ENCODE data around the gene IDH1. TPM values are rescaled to one million over a fixed set of nuclear protein-coding genes. Genes with fewer than 3 reads are reported as not detected.

The IDH1 gene
- total and polyA plus RNA-seq, 10 of the 15 experiments (the other 5 are each of a cell fraction or from before 2014, with no cell fraction given): 39.0 to 114 (median 55.0) TPM

DNA sequence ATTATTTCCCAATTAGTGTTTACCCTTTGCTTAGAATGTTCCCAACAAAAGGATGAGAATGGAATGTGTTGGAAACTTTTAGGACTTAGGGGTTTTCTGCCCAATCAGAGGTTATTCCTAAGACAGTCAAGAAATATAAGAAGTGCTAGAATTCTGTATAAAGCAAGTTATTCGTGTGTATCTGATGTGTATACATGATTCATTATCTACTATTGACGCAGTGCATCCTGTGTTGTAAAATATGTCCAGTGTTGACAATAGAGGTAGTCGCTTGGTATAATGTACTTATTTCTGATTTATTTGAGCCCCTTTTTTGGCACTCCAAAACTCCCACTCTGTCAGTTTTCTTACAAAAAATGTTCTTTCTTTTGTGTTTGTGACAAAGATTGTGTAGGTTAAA lies 12.1 kb upstream of the IDH1 start (continued):
- TF ChIP-seq SMAD5 (IDR thresholded peaks at IDR 0.05; ENCODE audit: low read depth) (no peak), MTA2 (IDR thresholded peaks at IDR 0.05; ENCODE audit: low read depth) (no peak), CBX5 (IDR thresholded peaks at IDR 0.05; ENCODE audit: low read depth) (no peak), CHD2 (IDR thresholded peaks at IDR 0.05; ENCODE audit: borderline replicate concordance, low read depth, low read length) (no peak), SPI1 (IDR thresholded peaks at IDR 0.05; ENCODE audit: borderline replicate concordance, insufficient read depth, low read depth, low read length) (no peak), POU2F2 (IDR thresholded peaks at IDR 0.05; ENCODE audit: borderline replicate concordance, low read depth, low read length) (no peak)
- TF ChIP-seq, protein P1, sequence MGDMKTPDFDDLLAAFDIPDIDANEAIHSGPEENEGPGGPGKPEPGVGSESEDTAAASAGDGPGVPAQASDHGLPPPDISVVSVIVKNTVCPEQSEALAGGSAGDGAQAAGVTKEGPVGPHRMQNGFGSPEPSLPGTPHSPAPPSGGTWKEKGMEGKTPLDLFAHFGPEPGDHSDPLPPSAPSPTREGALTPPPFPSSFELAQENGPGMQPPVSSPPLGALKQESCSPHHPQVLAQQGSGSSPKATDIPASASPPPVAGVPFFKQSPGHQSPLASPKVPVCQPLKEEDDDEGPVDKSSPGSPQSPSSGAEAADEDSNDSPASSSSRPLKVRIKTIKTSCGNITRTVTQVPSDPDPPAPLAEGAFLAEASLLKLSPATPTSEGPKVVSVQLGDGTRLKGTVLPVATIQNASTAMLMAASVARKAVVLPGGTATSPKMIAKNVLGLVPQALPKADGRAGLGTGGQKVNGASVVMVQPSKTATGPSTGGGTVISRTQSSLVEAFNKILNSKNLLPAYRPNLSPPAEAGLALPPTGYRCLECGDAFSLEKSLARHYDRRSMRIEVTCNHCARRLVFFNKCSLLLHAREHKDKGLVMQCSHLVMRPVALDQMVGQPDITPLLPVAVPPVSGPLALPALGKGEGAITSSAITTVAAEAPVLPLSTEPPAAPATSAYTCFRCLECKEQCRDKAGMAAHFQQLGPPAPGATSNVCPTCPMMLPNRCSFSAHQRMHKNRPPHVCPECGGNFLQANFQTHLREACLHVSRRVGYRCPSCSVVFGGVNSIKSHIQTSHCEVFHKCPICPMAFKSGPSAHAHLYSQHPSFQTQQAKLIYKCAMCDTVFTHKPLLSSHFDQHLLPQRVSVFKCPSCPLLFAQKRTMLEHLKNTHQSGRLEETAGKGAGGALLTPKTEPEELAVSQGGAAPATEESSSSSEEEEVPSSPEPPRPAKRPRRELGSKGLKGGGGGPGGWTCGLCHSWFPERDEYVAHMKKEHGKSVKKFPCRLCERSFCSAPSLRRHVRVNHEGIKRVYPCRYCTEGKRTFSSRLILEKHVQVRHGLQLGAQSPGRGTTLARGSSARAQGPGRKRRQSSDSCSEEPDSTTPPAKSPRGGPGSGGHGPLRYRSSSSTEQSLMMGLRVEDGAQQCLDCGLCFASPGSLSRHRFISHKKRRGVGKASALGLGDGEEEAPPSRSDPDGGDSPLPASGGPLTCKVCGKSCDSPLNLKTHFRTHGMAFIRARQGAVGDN (IDR thresholded peaks at IDR 0.05): no peak

DNA sequence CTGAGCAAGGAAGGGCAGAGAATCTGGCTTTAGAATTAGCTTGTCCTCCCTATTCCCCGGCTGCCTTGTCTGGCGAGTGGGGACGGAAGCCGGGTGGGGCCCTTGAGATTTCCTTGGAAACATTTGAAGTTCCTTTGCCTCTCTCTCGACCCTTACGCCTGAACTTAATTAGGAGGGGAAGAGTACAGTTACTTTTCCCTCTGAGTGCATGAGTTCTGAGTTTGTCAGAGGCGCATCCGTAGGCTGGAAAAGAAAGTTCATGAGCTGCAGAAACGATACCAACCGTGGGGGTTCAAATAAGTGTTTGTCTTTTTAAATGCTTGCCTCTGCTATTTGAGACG lies 11.7 kb upstream of the IDH1 start:
- ChIA-PET SMC1A (ENCODE audit: uncharacterized antibody, unreplicated experiment) (interaction anchor here (0.7 to 8.9 kb wide), 10 partner anchors 9 to 641 kb away, joined by 3 to 77 read pairs (median 3); partner anchors contain the start of genes IDH1 and METTL21A), RAD21 (ENCODE audit: unreplicated experiment) (interaction anchor here (0.7 to 5.3 kb wide), 13 partner anchors 9 to 100 kb away, joined by 3 to 43 read pairs (median 4); partner anchors contain the start of gene IDH1), CTCF (interaction anchor here (1.0 to 6.2 kb wide), 7 partner anchors 8 to 54 kb away, joined by 3 to 69 read pairs (median 4); partner anchors contain the start of gene IDH1), POLR2A (interaction anchor here (0.6 to 5.7 kb wide), 10 partner anchors 9 to 99 kb away, joined by 3 to 68 read pairs (median 6); partner anchors contain the start of gene IDH1)
- TF ChIP-seq RCOR1 (conservative IDR thresholded peaks at IDR 0.05; ENCODE audit: low read depth, low read length) (0 out of 2 replicates have a peak, but pooled peaks have one; percentile 14), PML (IDR thresholded peaks at IDR 0.05; ENCODE audit: low read length) (no peak), KLF5 (IDR thresholded peaks at IDR 0.05; ENCODE audit: partially characterized antibody) (peak; percentile 30), IRF4 (IDR thresholded peaks at IDR 0.05; ENCODE audit: low read depth, low read length) (0 out of 2 replicates have a peak, but pooled peaks have one; percentile 5), NBN (IDR thresholded peaks at IDR 0.05) (no peak), CHD1 (IDR thresholded peaks at IDR 0.05; ENCODE audit: low read depth, low read length) (0 out of 2 replicates have a peak, but pooled peaks have one; percentile 7), PBX3 (IDR thresholded peaks at IDR 0.05; ENCODE audit: insufficient replicate concordance, low read depth, low read length) (no peak)
- Histone ChIP-seq H3K4me3 (peak overlapping the region; percentile 86), H3K9me3 (replicated peaks; ENCODE audit: control insufficient read depth, insufficient read depth, low read length) (no peaks in the 10 kb centered on the region), H3K27me3 (replicated peaks in 1 of 2; ENCODE audit: control insufficient read depth in 2 of 2, insufficient read depth in 2 of 2, low read length in 1 of 2) (no peaks in the 10 kb centered on the region), H3K4me2 (ENCODE audit: control insufficient read depth, insufficient read depth) (peak overlapping the region; percentile 88), H4K20me1 (ENCODE audit: control insufficient read depth, insufficient read depth) (no peaks in the 10 kb centered on the region), H3K9ac (ENCODE audit: control insufficient read depth, insufficient read depth, low read length) (peak overlapping the region; percentile 86), H3K79me2 (ENCODE audit: control insufficient read depth, insufficient read depth, low read length) (peaks cover 39% of the 10 kb centered on the region), H2AFZ (ENCODE audit: control insufficient read depth, low read depth, low read length) (peak overlapping the region; percentile 57), H3K27ac (ENCODE audit: control insufficient read depth, insufficient read depth) (peak overlapping the region; percentile 93), H3K4me1 (ENCODE audit: control insufficient read depth, insufficient read depth, low read length) (peaks cover 8% of the 10 kb centered on the region), H3K36me3 (ENCODE audit: control insufficient read depth in 2 of 2, insufficient read depth in 2 of 2, low read length in 1 of 2) (no peaks in the 10 kb centered on the region)
- ATAC-seq: peak; percentile 15
- WGBS (ENCODE audit: insufficient coverage, insufficient replicate concordance, low lambda C conversion rate, missing lambda C conversion rate): 2% methylated on average over 11 of the region's 11 CpGs
- in situ Hi-C loops (cut with MboI) (no loop called here), intact Hi-C loops (cut with micrococcal nuclease; ENCODE audit: unreplicated experiment) (loop anchor here (1.0 to 10.0 kb wide), 4 partner anchors 49 to 732 kb away; partner anchors contain the start of gene METTL21A)
- DNase-seq (ENCODE audit: low read depth, low spot score): no peak
- no peak for FAIRE-seq
- BruUV-seq (replicated peaks): no TSS peak
